Activated CD4-positive, alpha-beta T cell treated with anti-CD3 and anti-CD28 coated beads, Interleukin-2, Interleukin-6, amounts not matched to agents 100 ng/mL and 50 ng/mL, durations not matched to agents 16 hours and 8 hours (primary cell): Measurements from ENCODE around the gene LMO2.
"Not testable (repeated sequence)": the region's sequence is repeated elsewhere in the genome, so short reads cannot be mapped to it uniquely, and the experiment has no call there.

Experiments
- DNase-seq: peaks from one replicate; pipeline ENCODE4 v3.0.0-alpha.2; 2020

LMO2 gene

GRCh38 chr11:33891714-33892327, at the start of gene LMO2:
Gene LMO2 (minus strand): TSS chr11:33892076. CDS start chr11:33869716, 22,360 bp downstream.
- no peak for DNase-seq

DNA sequence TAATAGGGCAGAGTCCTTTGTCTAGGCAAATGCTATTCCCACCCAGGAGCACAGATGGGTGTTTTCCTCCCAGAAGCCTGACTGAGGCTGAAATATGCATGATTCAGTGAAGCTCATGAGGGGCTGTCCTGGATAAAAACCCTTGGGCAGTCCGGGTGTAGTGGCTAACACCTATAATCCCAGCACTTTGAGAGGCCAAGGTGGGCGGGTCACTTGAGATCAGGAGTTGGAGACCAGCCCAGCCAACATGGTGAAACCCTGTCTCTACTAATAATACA, 48.6 kb upstream of the LMO2 start:
- no peak for DNase-seq

DNA sequence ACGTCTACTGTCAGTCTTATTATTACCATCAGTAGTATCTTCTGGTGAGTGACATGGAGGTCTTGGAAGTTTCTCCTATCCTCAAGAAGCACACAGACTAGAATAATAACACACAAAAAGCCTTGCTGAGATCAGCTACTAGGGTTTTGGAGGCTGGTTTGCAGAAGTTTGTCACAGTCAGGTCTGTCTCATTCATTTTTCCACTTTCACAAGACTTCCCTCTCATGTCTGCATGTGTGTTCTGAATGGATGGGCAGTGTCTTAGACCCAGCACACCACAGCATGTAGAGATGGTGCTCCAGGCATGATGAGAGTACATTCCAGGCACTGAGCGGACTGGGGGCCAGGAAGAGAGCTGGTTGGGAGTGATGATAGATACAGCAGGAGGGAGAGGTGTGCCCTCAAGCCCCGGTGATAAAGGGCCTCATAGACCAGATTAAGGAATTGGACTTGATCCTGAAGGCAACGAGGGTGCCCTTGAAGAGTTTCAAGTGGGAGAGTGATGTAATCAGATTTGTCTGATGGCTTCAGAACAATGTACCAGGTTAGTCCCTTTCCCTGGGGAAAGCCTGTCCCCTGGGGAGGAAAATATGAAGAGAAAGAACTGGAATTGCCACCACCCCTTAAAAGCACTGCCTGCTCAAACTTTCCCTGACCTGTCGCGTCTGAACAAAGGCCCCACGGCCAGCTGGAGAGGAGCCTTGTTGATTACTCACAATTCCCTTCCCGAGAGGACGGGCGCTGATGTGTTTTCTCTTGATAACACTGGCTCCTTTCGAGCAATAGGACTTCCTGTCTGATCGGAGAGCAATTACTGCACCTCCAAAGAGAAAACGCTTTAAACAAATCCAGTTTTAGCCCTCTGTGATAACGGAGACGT, 45.1 kb upstream of the LMO2 start:
- no peak for DNase-seq

- DNase-seq: no peak
These were observed 43.9 kb upstream of the LMO2 start for GRCh38 chr11:33935461-33936456.

GRCh38 chr11:33935005-33935404, 43.1 kb upstream of the LMO2 start:
- DNase-seq: no peak

DNA sequence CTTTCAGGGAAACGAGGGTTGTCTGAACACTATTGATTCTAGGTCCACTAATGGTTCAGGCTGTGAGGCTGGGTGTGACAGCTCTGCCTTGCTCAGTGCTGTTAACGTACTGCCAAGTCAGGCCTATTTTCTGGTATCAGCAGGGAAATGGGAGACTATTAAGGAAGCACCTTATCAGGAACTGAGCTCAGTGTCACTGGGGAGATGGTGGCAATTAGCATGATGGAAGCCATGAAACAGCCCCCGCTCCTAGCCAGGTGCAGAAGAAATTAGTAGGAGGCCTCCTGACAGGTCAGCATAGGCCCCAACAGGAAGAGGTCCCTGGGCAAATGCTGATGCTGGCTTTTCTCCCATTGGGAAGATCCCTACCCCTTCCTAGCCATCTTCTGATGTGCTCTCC, 42.6 kb upstream of the LMO2 start:
- no peak for DNase-seq

DNA sequence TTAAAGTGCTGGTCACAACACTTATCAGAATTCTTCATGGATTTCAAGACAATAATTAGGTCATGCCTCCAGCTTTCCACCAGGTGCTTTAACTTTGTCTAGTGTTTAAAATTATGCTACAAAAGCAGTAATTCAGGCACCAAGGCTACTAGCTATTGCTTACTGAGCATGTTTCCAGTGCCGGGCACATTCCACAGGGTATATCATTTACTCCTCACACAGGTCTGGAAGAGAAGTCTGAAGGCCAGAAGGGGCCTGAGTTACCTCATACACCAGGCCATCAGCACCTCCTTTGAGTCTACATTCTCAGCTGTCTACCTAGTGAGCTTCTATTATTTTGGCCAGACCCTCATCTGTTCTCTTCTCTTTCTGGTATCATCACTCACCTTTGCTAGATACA, 41.7 kb upstream of the LMO2 start:
- DNase-seq: no peak

- no peak for DNase-seq
These were observed 40.8 kb upstream of the LMO2 start for GRCh38 chr11:33932721-33933120.

DNA sequence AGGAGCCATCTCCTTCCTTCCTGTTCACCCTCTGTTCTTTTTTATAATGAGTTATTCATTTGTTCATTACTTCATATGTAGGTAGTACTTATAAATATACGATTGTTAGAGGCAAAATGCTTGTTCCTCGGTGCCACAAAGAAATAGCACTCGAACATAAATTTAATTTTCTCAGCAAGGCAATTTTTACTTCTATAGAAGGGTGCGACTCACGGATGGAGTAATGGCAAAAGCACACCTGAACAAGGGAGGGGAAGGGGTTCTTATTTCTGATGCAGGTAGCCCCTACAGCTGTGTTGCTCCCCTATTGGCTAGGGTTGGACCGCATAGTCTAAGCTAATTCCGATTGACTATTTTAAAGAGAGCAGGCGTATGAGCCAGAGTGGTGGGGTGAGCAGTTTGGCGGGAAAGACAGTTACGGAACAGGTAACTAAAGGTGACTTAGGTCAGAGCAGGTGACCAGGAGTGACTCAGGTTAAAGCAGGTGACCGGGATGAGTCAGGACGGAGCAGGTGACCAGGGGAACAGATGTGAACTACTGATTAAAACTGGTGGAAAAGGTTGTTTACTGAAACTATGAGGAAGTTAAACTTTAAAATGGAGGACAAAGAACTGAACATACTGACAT, 40.0 kb upstream of the LMO2 start:
- not testable (repeated sequence) for DNase-seq

- DNase-seq: no peak
These were observed 39.2 kb upstream of the LMO2 start for GRCh38 chr11:33931067-33931466.

GRCh38 chr11:33930317-33931021, 38.6 kb upstream of the LMO2 start:
- no peak for DNase-seq

DNA sequence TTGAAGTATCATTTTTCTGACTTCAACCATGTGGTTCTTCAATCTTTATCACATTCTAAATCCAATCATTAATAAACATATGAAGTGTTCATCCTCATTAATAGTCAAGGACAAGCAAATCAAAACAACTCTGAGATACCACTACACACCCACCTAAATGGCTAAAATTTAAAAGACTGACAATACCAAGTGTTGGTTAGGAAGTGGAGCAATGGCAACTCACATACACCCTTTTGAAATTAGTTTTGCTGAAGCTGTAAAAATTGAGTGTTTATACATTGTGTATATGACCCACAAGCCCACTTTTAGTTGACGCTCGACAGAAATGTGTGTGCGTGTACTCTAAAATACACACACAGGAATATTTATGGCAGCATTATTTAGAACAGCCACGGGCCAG, 36.7 kb upstream of the LMO2 start:
- DNase-seq: no peak

DNA sequence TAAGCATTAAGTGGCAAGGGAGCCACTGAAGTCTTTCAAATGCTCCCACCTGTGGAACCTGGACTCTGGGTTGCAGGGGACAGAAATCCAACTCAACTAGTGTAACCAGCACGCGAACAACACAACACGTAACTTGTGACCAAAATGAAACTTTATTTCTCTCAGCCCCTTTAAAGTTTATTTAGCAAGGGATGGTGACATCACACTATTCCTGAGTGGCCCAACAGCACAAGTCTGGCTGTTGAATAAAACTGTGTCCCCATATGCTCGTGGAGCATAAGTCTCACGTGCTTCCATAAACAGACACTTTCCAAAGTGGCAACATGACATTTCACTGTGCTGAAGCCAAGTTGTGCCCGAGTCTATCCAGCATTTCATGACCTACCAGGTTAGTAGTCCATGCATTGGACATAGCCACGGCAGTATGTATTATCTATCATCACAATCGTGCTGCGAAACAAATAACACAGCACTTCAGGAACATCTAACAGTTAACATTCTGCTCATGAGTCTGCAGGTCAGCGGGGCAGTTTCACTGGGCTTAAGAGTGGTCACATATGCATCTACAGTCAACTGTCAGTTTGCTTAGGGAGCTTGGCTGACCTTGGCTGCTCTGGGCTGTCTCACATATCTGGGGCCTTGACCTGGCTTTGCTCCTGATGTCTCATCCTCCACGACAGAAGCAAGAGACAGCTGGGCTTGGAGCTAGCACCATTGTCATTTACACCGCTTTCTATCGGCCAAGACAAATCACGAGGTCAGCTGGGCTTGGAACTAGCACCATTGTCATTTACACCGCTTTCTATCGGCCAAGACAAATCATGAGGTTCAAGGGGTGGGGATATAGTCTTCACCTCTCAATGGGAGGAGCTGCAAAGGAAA, 35.0 kb upstream of the LMO2 start:
- DNase-seq: no peak

DNA sequence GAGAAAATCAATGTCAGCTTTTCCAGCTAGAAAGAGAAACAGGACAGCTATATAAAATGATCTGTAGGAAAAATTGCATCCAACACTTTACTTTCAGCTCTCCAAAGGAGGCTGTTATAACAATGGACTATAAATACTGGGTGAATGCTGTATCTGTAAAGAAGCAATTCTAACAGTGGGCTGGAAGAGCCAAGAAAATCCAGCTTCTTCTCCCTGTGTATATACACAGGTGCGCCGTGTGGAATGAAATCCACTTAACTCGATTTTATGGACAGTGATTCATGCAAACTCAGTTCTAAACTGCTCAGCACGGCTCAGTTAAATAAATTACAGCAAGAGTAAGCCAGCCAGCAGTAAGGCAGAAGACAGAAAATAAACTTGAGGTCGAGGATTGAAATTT, 32.5 kb upstream of the LMO2 start:
- DNase-seq: no peak

GRCh38 chr11:33923626-33924025, 31.8 kb upstream of the LMO2 start:
- no peak for DNase-seq

DNA sequence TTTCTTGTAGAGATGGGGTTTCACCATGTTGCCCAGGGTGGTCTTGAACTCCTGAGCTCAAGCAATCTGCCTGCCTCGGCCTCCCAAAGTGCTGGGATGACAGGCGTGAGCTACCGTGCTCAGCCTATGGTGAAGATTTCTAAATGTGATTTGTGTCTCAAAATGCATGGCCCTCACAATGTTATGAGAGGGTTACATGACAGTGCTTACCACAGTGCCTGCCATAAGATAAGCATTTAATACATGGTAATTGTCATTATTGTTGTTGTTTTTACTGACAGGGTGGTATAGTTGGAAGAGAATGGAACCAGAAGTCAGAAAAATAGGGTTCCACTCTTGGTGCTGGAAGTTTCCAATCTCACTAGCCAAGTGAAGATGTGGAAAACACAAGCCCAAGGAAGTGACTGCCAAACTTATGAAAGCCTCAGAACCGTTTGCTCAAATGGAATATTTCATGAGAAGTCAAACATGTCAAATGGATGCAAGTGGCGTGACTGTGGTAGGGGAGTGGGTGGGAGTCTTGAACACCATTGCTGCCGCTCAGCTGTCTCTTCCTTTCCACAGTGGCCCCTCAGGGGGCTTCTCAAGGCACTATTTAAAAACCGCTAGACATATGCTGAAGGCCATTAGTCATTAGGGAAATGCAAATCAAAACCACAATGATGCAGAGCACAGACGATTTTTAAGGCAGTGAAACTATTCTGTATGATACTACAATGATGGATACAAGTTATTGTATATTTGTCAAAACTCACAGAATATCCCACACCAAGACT, 29.1 kb upstream of the LMO2 start:
- no peak for DNase-seq

- no peak for DNase-seq
These were observed 27.8 kb upstream of the LMO2 start for GRCh38 chr11:33919645-33920044.

DNA sequence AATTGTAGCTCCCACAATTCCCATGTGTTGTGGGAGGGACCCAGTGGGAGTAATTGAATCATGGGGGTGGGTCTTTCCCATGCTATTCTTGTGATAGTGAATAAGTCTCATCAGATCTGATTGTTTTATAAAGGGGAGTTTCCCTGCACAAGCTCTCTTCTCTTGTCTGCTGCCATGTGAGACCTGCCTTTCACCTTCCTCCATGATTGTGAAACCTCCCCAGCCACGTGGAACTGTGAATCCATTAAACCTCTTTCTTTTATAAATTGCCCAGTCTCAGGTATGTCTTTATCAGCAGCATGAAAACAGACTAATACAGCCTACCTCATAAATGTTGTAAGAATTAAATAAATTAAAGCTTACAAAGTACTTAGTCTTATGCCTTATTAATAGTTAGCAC, 25.5 kb upstream of the LMO2 start:
- not testable (repeated sequence) for DNase-seq

GRCh38 chr11:33916736-33917135, 24.9 kb upstream of the LMO2 start:
- DNase-seq: no peak

GRCh38 chr11:33915526-33915925, 23.6 kb upstream of the LMO2 start:
- DNase-seq: no peak

GRCh38 chr11:33913991-33914390, 22.1 kb upstream of the LMO2 start:
- no peak for DNase-seq
